ENCODE measurements around the gene RBM18. TPM values are rescaled to one million over a fixed set of nuclear protein-coding genes. Genes with fewer than 3 reads are reported as not detected.

RBM18 gene
- total and polyA plus RNA-seq, 2 experiments from 2014 or later: 9.3 to 25.5 TPM

- ATAC-seq: peak; percentile 16
- H3K4me3 Mint-ChIP-seq: peak overlapping the region; percentile 71
- peak overlapping the region; percentile 97 for H2AFZ ChIP-seq
- TF ChIP-seq JUNB (IDR thresholded peaks at IDR 0.05; ENCODE audit: unreplicated experiment) (no peak), CREB1 (CRISPR knock-in tag; IDR thresholded peaks at IDR 0.05; ENCODE audit: low read depth) (no peak), STAT1 (IDR thresholded peaks at IDR 0.05; ENCODE audit: unreplicated experiment) (no peak), POLR2AphosphoS5 (IDR thresholded peaks at IDR 0.05; ENCODE audit: low read depth) (no peak), ETS1 (IDR thresholded peaks at IDR 0.05) (no peak), CTCF (conservative IDR thresholded peaks at IDR 0.05; ENCODE audit: low read depth in 2 of 2) (no peak), ZNF114 (CRISPR knock-in tag; IDR thresholded peaks at IDR 0.05) (no peak), EZH2 (IDR thresholded peaks at IDR 0.05; ENCODE audit: low read depth, unreplicated experiment) (no peak), ZNF331 (CRISPR knock-in tag; IDR thresholded peaks at IDR 0.05; ENCODE audit: low read depth) (no peak), NANOG (IDR thresholded peaks at IDR 0.05; ENCODE audit: borderline replicate concordance) (no peak), EZH2phosphoT487 (IDR thresholded peaks at IDR 0.05; ENCODE audit: unreplicated experiment) (no peak), REST (IDR thresholded peaks at IDR 0.05; ENCODE audit: unreplicated experiment) (no peak), ZNF462 (CRISPR knock-in tag; IDR thresholded peaks at IDR 0.05) (no peak)
- no peaks in the 10 kb centered on the region; the same call in 2 of the 3 replicates for H3K36me3 Mint-ChIP-seq (ENCODE audit: low read depth)
- H3K79me2 ChIP-seq (replicated peaks; ENCODE audit: insufficient read depth): no peaks in the 10 kb centered on the region
- DNase-seq (ENCODE audit: low spot score): peak; percentile 87
- peaks cover 100% of the 10 kb centered on the region for H3K27me3 ChIP-seq (ENCODE audit: insufficient read depth)
- peaks cover 56% of the 10 kb centered on the region for H3K4me1 Mint-ChIP-seq
- peak overlapping the region; percentile 63 for H3K4me3 ChIP-seq
- H3K4me2 ChIP-seq: peak overlapping the region; percentile 85
- peaks cover 2% of the 10 kb centered on the region; the same call in 1 of the 2 replicates for H3K9me2 ChIP-seq (ENCODE audit: insufficient read depth)
- H3K27me3 Mint-ChIP-seq (ENCODE audit: insufficient read depth, low read depth, poor library complexity): peaks cover 100% of the 10 kb centered on the region
- peaks cover 11% of the 10 kb centered on the region for H3K9me3 Mint-ChIP-seq
- H3K36me3 ChIP-seq (ENCODE audit: insufficient read depth): no peaks in the 10 kb centered on the region
- H3K27ac Mint-ChIP-seq: no peak overlapping the region
- H4K20me1 ChIP-seq (replicated peaks; ENCODE audit: insufficient read depth): peaks cover 10% of the 10 kb centered on the region; the same call in 1 of the 2 replicates
- no peak overlapping the region for H3K27ac ChIP-seq (ENCODE audit: low read depth)
- peaks cover 41% of the 10 kb centered on the region for H3K4me1 ChIP-seq (ENCODE audit: insufficient read depth)
- H3F3A ChIP-seq (replicated peaks; ENCODE audit: low read depth): peaks cover 9% of the 10 kb centered on the region
Measured at GRCh38 chr9:122221183-122221811, 43.3 kb downstream of the RBM18 start.

Data from GM23338 (cell line).